IPS-NIHi7 (cell line): ENCODE data around the gene TRPM8.
A peak's percentile ranks its signal among the peaks of the same experiment; 100 is the strongest.

Experiments used
- DNase-seq: peaks from one replicate; pipeline ENCODE4 v3.0.0; 2012; ENCODE audit warnings: mixed read lengths; ENCODE audit errors: extremely low spot score

Gene TRPM8

GRCh38 chr2:234001380-234002160, 84.4 kb downstream of the TRPM8 start:
- DNase-seq = no peak

DNA sequence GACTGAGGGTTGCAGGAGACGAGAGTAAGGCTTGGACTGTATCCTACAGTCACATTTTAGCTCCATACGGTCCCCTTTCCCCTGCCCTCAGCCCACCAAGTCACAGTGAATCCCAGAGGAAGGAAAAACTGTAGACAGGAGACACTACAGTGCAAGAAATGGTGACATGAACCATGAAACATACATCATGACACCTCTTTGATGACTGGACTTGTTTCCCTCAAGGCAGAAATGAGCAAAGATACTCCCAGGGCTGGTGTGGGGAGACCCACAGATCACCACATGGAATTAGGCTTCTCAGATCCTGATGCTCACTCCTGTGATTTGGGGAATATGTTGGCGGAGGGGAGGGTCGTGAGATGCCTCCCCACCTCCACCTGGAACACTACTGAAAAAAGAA, 85.1 kb downstream of the TRPM8 start:
- no peak for DNase-seq

- DNase-seq = peak; percentile 30
Measured at GRCh38 chr2:234003972-234004617, 86.9 kb downstream of the TRPM8 start.

- no peak for DNase-seq
Measured at GRCh38 chr2:234005126-234005525, 88.0 kb downstream of the TRPM8 start.

- DNase-seq = no peak
Measured at GRCh38 chr2:234006501-234006900, 89.3 kb downstream of the TRPM8 start.

GRCh38 chr2:234014427-234014826, 97.3 kb downstream of the TRPM8 start:
- DNase-seq = no peak

DNA sequence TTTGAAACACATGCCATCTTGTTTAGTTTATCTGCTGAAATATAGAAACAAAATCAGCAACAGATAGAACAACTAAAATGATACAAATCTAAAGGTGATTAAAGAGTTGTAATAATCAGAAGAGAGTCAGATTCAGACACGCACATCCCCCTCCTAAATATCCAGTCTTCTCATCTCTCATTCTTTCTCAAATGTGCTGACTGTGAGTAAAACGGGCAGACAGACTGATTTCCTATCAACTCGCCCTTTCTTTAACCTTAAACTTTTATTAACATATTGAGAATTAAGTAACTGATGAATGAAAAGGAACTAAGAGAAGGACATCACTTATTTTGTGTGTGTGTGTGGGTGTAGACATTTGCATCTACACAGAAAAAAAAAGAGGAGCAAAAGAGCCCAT, 98.7 kb downstream of the TRPM8 start:
- no peak for DNase-seq

- no peak for DNase-seq
Measured at GRCh38 chr2:234019896-234020295, 102.7 kb downstream of the TRPM8 start.

GRCh38 chr2:234020332-234020731, 103.2 kb downstream of the TRPM8 start:
- no peak for DNase-seq

GRCh38 chr2:234022424-234022823, 105.3 kb downstream of the TRPM8 start:
- DNase-seq = no peak

DNA sequence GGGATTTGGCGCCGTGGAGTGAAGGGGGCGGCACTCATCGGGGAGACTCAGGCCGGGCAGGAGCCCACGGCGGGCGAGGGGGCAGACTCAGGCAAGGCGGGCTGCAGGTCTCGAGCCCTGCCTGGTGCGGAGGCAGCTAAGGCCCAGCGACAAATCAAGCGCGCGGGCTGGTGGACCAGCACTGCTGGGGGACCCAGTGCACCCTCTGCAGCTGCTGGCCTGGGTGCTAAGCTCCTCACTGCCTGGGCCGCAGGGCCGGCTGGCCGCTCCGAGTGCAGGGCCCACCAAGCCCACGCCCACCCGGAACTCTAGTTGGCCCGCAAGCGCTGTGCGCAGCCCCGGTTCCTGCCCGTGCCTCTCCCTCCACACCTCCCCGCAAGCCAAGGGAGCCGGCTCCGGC, 107.1 kb downstream of the TRPM8 start:
- DNase-seq = no peak

- DNase-seq = no peak
Measured at GRCh38 chr2:234025466-234025865, 108.3 kb downstream of the TRPM8 start.

DNA sequence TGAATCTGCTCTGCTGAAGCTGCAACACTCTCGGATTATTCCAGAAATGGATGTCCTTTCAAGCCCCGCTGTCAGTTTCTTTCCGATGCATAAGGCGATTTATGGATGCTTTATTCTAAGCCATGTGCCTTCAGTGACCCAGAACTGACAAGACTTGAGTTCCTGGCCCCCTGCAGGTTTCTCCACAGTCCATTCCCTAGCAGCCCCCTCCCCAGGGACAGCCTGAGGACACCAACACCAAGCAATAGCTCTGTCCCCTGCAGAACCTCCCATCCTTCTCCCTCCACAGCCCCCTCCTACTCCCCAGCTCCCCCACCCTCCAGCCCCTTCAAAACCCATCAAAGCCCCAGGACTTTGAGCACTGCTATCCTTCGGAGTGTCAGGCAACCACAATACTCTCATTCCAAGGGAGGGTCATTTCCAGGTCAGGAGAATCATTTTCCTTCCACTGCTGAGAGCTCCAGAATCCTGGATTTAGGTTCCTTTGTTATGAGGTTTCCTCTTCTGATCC, 108.8 kb downstream of the TRPM8 start:
- no peak for DNase-seq

DNA sequence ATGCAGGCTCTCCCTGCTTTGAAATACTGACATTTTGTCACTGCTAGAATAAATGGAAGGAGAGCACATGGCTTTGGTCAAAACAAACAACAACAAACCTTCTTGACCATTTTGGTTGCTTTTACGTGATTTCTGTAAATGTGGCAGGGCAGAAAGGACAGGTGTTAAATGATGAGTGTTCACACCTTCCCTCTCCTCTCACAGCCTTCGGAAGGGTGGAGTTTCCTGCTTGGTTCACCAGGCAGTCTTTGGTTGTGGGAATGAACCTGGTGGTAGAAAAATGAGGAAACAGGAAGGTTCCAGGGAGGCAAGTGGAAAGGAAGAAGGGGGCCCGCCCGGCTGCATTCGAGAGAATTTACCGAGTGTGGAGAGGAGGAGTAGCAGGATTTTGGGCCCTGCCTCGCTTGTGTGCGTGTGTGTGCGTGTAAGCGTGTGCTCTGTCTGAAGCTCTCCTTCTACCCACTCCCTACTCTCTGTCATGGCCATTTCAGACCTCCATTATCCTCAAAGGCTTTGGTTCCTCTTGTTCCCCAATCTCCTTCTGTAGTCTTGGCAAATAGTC, 109.6 kb downstream of the TRPM8 start:
- no peak for DNase-seq

DNA sequence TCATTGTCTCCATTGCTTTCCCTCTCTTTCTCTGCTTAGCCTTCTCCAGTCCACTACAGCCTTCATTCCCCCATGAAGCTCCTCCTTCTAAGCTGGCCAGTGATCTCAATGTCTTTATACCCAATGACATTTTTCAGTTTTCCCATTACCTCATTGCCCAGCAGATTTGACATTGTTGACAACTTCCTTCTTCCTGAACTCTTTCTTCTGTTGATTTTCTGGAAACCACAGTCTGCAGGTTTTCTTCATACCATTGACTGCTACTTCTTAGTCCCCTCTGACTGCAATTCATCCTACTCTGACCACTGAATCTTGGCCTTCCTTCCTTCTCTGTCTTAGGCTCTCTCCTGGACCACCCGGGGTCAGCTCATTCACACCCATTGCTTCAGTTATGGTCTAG, 110.5 kb downstream of the TRPM8 start:
- no peak for DNase-seq

DNA sequence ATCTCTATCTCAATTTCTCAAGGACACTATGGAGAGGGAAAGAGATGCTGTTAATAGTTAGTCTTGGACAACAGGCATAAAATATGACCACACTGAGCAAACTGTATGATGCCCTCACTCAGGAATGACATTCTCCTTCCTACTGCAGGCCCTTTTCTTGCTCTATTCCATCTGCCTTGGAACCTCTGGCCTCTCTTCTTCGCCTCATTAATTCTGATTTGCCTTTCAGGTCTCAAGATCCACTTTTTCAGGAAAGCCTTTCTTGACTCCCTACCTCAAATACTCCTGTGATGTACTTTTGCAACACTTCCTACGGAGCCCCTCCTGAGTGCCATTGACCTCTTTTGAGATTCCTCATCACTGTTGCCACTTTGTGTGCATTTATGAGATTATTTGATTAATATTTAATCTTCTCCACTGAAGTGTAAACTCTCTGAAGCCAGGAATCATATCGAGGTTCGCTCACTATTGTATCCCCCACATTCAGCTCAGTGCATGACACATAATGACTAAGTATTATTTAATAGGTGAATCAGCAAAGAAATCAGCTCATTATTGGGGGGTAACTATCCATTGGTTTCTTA, 112.1 kb downstream of the TRPM8 start:
- DNase-seq = no peak

- no peak for DNase-seq
Measured at GRCh38 chr2:234031207-234031606, 114.0 kb downstream of the TRPM8 start.

GRCh38 chr2:234032279-234032856, 115.2 kb downstream of the TRPM8 start:
- DNase-seq = no peak

DNA sequence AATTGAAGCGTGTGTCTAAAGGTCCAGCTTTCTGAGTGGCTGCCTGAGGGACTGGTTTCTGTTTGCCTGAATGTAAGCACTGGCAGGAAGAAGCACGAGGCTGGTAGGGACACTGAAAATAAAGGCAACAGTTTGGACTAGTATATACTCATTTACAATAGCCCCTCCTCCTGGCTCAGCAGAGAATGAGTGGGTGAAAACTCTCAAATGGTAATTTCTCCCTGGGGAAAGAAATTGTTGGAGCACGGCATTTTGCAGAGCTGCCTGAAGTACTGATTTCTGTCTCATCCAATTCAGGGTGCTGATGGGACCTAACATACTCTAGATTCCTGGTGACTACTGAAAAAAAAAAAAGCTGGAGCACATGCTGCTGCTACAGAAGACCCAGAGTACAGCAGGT, 116.0 kb downstream of the TRPM8 start:
- DNase-seq = no peak

- no peak for DNase-seq
Measured at GRCh38 chr2:234033885-234034284, 116.7 kb downstream of the TRPM8 start.

DNA sequence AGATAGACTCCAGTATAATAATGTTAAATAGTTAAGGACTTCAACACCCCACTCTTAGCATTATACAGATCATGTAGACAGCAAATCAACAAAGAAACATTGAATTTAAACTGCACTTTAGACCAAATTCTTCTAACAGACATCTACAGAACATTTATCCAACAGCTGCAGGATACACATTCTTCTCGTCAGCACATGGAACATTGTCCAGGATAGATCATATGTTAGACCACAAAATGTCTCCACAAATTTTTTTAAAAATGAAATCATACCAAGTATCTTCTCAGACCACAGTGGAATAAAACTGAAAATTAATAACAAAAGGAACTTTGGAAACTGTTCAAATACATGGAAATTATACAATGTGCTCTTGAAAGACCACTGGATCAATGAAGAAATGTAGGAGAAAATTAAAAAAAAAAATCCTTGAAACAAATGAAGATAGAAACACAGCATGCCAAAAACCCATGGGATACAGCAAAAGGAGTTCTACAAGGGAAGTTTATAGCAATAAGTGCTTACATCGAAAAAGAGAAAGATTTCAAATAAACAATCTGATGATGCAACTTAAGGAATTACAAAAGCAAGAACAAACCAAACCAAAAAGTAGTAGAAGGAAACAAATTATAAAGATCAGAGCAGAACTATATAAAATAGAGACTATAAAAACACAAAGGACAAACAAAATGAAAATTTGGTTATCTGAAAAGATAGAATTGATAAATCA, 121.1 kb downstream of the TRPM8 start:
- DNase-seq = no peak

DNA sequence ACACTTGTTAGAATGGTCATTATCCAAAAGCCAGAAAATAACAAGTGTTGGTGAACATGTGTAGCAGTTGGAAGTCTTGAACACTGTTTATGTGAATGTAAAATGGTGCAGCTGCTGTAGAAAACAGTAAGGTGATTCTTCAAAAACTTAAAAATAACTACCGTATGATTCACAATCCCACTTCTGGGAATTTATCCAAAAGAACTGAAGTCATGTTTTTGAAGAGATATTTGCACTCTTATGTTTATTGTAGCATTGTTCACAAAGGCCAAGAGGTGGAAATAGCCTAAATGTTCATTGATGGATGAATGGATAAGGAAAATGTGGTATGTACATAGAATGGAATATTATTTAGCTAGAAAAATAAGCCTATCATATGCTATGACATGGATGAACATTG, 127.0 kb downstream of the TRPM8 start:
- no peak for DNase-seq
